ENCODE measurements around the gene FSCN2. TPM values are rescaled to one million over a fixed set of nuclear protein-coding genes. Genes with fewer than 3 reads are reported as not detected.

The FSCN2 gene
- total RNA-seq, 6 donors from 2014 or later = 2.7 to 37.7 (median 3.9) TPM

- no peak overlapping the region for H3K27ac ChIP-seq
- H3K9me3 ChIP-seq = no peaks in the 10 kb centered on the region
- 53 to 67% methylated on average over 4 to 11 of the region's 13 CpGs for WGBS, 2 donors
- TF ChIP-seq POLR2AphosphoS5 (IDR thresholded peaks at IDR 0.05) (no peak), CTCF (IDR thresholded peaks at IDR 0.05) (no peak), POLR2A (IDR thresholded peaks at IDR 0.05) (peak in 1 of 4 donors; percentile 9), EP300 (IDR thresholded peaks at IDR 0.05) (no peak)
- no peak overlapping the region for H3K4me3 ChIP-seq
- peaks cover 0 to 26% (median 17%) of the 10 kb centered on the region in 4 donors for H3K27me3 ChIP-seq
- DNase-seq (no peak), ATAC-seq (ENCODE audit: low FRiP score in 2 of 2) (no peak)
- H3K4me1 ChIP-seq = peaks cover 15 to 21% (median 15%) of the 10 kb centered on the region in 4 donors
- peaks cover 0 to 21% (median 14%) of the 10 kb centered on the region in 4 donors for H3K36me3 ChIP-seq
These were observed 7.5 kb downstream of the FSCN2 start for GRCh38 chr17:81535480-81536298.

GRCh38 chr17:81536299-81537290 is 8.4 kb downstream of the FSCN2 start:
- H3K27me3 ChIP-seq = peaks cover 0 to 26% (median 17%) of the 10 kb centered on the region in 4 donors
- peaks cover 15 to 21% (median 15%) of the 10 kb centered on the region in 4 donors for H3K4me1 ChIP-seq
- TF ChIP-seq EP300 (IDR thresholded peaks at IDR 0.05) = no peak
- TF ChIP-seq POLR2A (IDR thresholded peaks at IDR 0.05) = no peak
- no peak for TF ChIP-seq POLR2AphosphoS5 (IDR thresholded peaks at IDR 0.05)
- WGBS, 2 donors = 5 to 7% methylated on average over 3 to 23 of the region's 89 CpGs
- no peak overlapping the region for H3K27ac ChIP-seq
- no peak overlapping the region for H3K4me3 ChIP-seq
- DNase-seq (peak; percentile 38 to 86), ATAC-seq (ENCODE audit: low FRiP score in 2 of 2) (peak in 1 of 2 donors; percentile 1)
- peaks cover 0 to 30% (median 23%) of the 10 kb centered on the region in 4 donors for H3K36me3 ChIP-seq
- H3K9me3 ChIP-seq = no peaks in the 10 kb centered on the region

- WGBS, 2 donors = 7% methylated on average over 14 of the region's 17 CpGs; no CpG with 5 or more reads in 1 of the 2 donors
- peaks cover 0 to 26% (median 17%) of the 10 kb centered on the region in 4 donors for H3K27me3 ChIP-seq
- H3K27ac ChIP-seq = no peak overlapping the region
- peaks cover 0 to 34% (median 25%) of the 10 kb centered on the region in 4 donors for H3K36me3 ChIP-seq
- no peak overlapping the region for H3K4me3 ChIP-seq
- ATAC-seq (ENCODE audit: low FRiP score in 2 of 2) (peak; percentile 14 to 26), DNase-seq (peak; percentile 52 to 55)
- TF ChIP-seq POLR2A (IDR thresholded peaks at IDR 0.05) (no peak), POLR2AphosphoS5 (IDR thresholded peaks at IDR 0.05) (no peak), EP300 (IDR thresholded peaks at IDR 0.05) (no peak), CTCF (IDR thresholded peaks at IDR 0.05) (peak; percentile 57 to 85 (median 74))
- peaks cover 15 to 21% (median 15%) of the 10 kb centered on the region in 4 donors for H3K4me1 ChIP-seq
- H3K9me3 ChIP-seq = no peaks in the 10 kb centered on the region
These were observed 9.2 kb downstream of the FSCN2 start for GRCh38 chr17:81537343-81537855.

- no peak for ATAC-seq (ENCODE audit: low FRiP score in 2 of 2)
- H3K27me3 ChIP-seq = peaks cover 0 to 26% (median 17%) of the 10 kb centered on the region in 4 donors
- 75 to 78% methylated on average over 19 to 21 of the region's 26 CpGs for WGBS, 2 donors
These were observed 9.8 kb downstream of the FSCN2 start for GRCh38 chr17:81537856-81538555.

More at GRCh38 chr17:81537856-81538555, 9.8 kb downstream of the FSCN2 start:
- no peaks in the 10 kb centered on the region for H3K9me3 ChIP-seq
- peaks cover 15 to 21% (median 15%) of the 10 kb centered on the region in 4 donors for H3K4me1 ChIP-seq
- no peak overlapping the region for H3K4me3 ChIP-seq
- H3K36me3 ChIP-seq = peaks cover 3 to 40% (median 29%) of the 10 kb centered on the region in 4 donors
- peak in 1 of 2 donors; percentile 77 for DNase-seq
- TF ChIP-seq POLR2AphosphoS5 (IDR thresholded peaks at IDR 0.05) = no peak
- TF ChIP-seq POLR2A (IDR thresholded peaks at IDR 0.05) = no peak
- no peak for TF ChIP-seq CTCF (IDR thresholded peaks at IDR 0.05)
- no peak for TF ChIP-seq EP300 (IDR thresholded peaks at IDR 0.05)
- no peak overlapping the region for H3K27ac ChIP-seq
